Measurements from ENCODE around the gene ALDH3A2. TPM values are rescaled to one million over a fixed set of nuclear protein-coding genes. Genes with fewer than 3 reads are reported as not detected.

Gene ALDH3A2
- total and polyA plus RNA-seq, 3 experiments from 2014 or later: 21.7 to 26.3 (median 24.7) TPM

- Histone ChIP-seq H3K27me3 (ENCODE audit: insufficient read depth, low read length, poor library complexity, severe bottlenecking) (no peaks in the 10 kb centered on the region), H3K4me3 (ENCODE audit: low read length) (no peak overlapping the region), H3K36me3 (ENCODE audit: insufficient read depth, low read length) (no peaks in the 10 kb centered on the region), H3K27ac (ENCODE audit: low read depth, low read length) (no peak overlapping the region), H3K4me1 (ENCODE audit: insufficient read depth, low read length) (no peaks in the 10 kb centered on the region), H3K9me3 (ENCODE audit: low read length) (no peaks in the 10 kb centered on the region)
- ChIA-PET POLR2A (no interaction called here), CTCF (interaction anchor here (1.5 kb wide), 1 partner anchor 26 kb away, joined by 3 read pairs; no protein-coding TSS in a partner anchor)
- Mint-ChIP-seq H3K4me3 (no peak overlapping the region), H3K27me3 (no peaks in the 10 kb centered on the region), H3K36me3 (no peaks in the 10 kb centered on the region), H3K27ac (no peak overlapping the region), H3K4me1 (no peaks in the 10 kb centered on the region), H3K9me3 (no peaks in the 10 kb centered on the region)
- no peak for DNase-seq
These were observed 61.3 kb downstream of the ALDH3A2 start for GRCh38 chr17:19709841-19710240.

- Histone ChIP-seq H3K27me3 (ENCODE audit: insufficient read depth, low read length, poor library complexity, severe bottlenecking) (no peaks in the 10 kb centered on the region), H3K9me3 (ENCODE audit: low read length) (no peaks in the 10 kb centered on the region), H3K27ac (ENCODE audit: low read depth, low read length) (no peak overlapping the region), H3K4me3 (ENCODE audit: low read length) (no peak overlapping the region), H3K4me1 (ENCODE audit: insufficient read depth, low read length) (no peaks in the 10 kb centered on the region), H3K36me3 (ENCODE audit: insufficient read depth, low read length) (no peaks in the 10 kb centered on the region)
- Mint-ChIP-seq H3K27ac (no peak overlapping the region), H3K4me3 (no peak overlapping the region), H3K36me3 (no peaks in the 10 kb centered on the region), H3K4me1 (no peaks in the 10 kb centered on the region), H3K9me3 (no peaks in the 10 kb centered on the region), H3K27me3 (no peaks in the 10 kb centered on the region)
- ChIA-PET POLR2A (no interaction called here), CTCF (no interaction called here)
- DNase-seq: no peak
These were observed 64.0 kb downstream of the ALDH3A2 start for GRCh38 chr17:19712436-19713004.

GRCh38 chr17:19713462-19713861 is 64.9 kb downstream of the ALDH3A2 start:
- no peaks in the 10 kb centered on the region for H3K9me3 ChIP-seq (ENCODE audit: low read length)
- ChIA-PET POLR2A (no interaction called here), CTCF (no interaction called here)
- H3K36me3 Mint-ChIP-seq: no peaks in the 10 kb centered on the region
- no peaks in the 10 kb centered on the region for H3K9me3 Mint-ChIP-seq
- H3K27ac Mint-ChIP-seq: no peak overlapping the region
- H3K36me3 ChIP-seq (ENCODE audit: insufficient read depth, low read length): no peaks in the 10 kb centered on the region
- H3K4me1 Mint-ChIP-seq: no peaks in the 10 kb centered on the region
- no peak overlapping the region for H3K4me3 ChIP-seq (ENCODE audit: low read length)
- no peak for DNase-seq
- H3K27me3 Mint-ChIP-seq: no peaks in the 10 kb centered on the region
- no peaks in the 10 kb centered on the region for H3K27me3 ChIP-seq (ENCODE audit: insufficient read depth, low read length, poor library complexity, severe bottlenecking)
- H3K27ac ChIP-seq (ENCODE audit: low read depth, low read length): no peak overlapping the region
- no peaks in the 10 kb centered on the region for H3K4me1 ChIP-seq (ENCODE audit: insufficient read depth, low read length)
- no peak overlapping the region for H3K4me3 Mint-ChIP-seq

GRCh38 chr17:19713901-19714361 is 65.4 kb downstream of the ALDH3A2 start:
- POLR2A ChIA-PET: no interaction called here
- no peaks in the 10 kb centered on the region for H3K36me3 ChIP-seq (ENCODE audit: insufficient read depth, low read length)
- H3K4me1 ChIP-seq (ENCODE audit: insufficient read depth, low read length): no peaks in the 10 kb centered on the region
- Mint-ChIP-seq H3K9me3 (no peaks in the 10 kb centered on the region), H3K27ac (no peak overlapping the region), H3K4me3 (no peak overlapping the region), H3K27me3 (no peaks in the 10 kb centered on the region), H3K4me1 (no peaks in the 10 kb centered on the region), H3K36me3 (no peaks in the 10 kb centered on the region)
- no peak for DNase-seq
- no peak overlapping the region for H3K27ac ChIP-seq (ENCODE audit: low read depth, low read length)
- H3K9me3 ChIP-seq (ENCODE audit: low read length): no peaks in the 10 kb centered on the region
- H3K4me3 ChIP-seq (ENCODE audit: low read length): no peak overlapping the region
- CTCF ChIA-PET: no interaction called here
- H3K27me3 ChIP-seq (ENCODE audit: insufficient read depth, low read length, poor library complexity, severe bottlenecking): no peaks in the 10 kb centered on the region

- Mint-ChIP-seq H3K4me3 (no peak overlapping the region), H3K36me3 (no peaks in the 10 kb centered on the region), H3K4me1 (no peaks in the 10 kb centered on the region), H3K27ac (no peak overlapping the region), H3K9me3 (no peaks in the 10 kb centered on the region), H3K27me3 (peaks cover 0 to 2% of the 10 kb centered on the region in 2 donors)
- POLR2A ChIA-PET: no interaction called here
- Histone ChIP-seq H3K9me3 (ENCODE audit: low read length) (no peaks in the 10 kb centered on the region), H3K36me3 (ENCODE audit: insufficient read depth, low read length) (no peaks in the 10 kb centered on the region), H3K4me1 (ENCODE audit: insufficient read depth, low read length) (no peaks in the 10 kb centered on the region), H3K4me3 (ENCODE audit: low read length) (no peak overlapping the region), H3K27ac (ENCODE audit: low read depth, low read length) (no peak overlapping the region), H3K27me3 (ENCODE audit: insufficient read depth, low read length, poor library complexity, severe bottlenecking) (no peaks in the 10 kb centered on the region)
- DNase-seq: no peak
- CTCF ChIA-PET: no interaction called here
These were observed 66.2 kb downstream of the ALDH3A2 start for GRCh38 chr17:19714542-19715411.

GRCh38 chr17:19716108-19717030 is 67.8 kb downstream of the ALDH3A2 start, which contains the start of gene SLC47A2:
SLC47A2 (minus strand) TSS chr17:19716584; CDS start chr17:19716555, 29 bp downstream.
- H3K4me3 ChIP-seq (ENCODE audit: low read length): no peak within 1 kb of the TSS
- H3K9me3 ChIP-seq (ENCODE audit: low read length): no peaks in the 10 kb centered on the region
- H3K27me3 Mint-ChIP-seq: peaks cover 3 to 7% of the 10 kb centered on the region in 2 donors
- H3K4me1 Mint-ChIP-seq: no peaks in the 10 kb centered on the region
- H3K36me3 ChIP-seq (ENCODE audit: insufficient read depth, low read length): no peaks in the 10 kb centered on the region
- DNase-seq: no peak
- H3K27ac Mint-ChIP-seq: no peak within 1 kb of the TSS
- H3K36me3 Mint-ChIP-seq: no peaks in the 10 kb centered on the region
- H3K9me3 Mint-ChIP-seq: no peaks in the 10 kb centered on the region
- no peak within 1 kb of the TSS for H3K27ac ChIP-seq (ENCODE audit: low read depth, low read length)
- H3K4me1 ChIP-seq (ENCODE audit: insufficient read depth, low read length): no peaks in the 10 kb centered on the region
- no peak within 1 kb of the TSS for H3K4me3 Mint-ChIP-seq
- H3K27me3 ChIP-seq (ENCODE audit: insufficient read depth, low read length, poor library complexity, severe bottlenecking): no peaks in the 10 kb centered on the region
- ChIA-PET POLR2A (no interaction called here), CTCF (no interaction called here)

GRCh38 chr17:19717031-19717360 is 68.4 kb downstream of the ALDH3A2 start:
- Histone ChIP-seq H3K27ac (ENCODE audit: low read depth, low read length) (no peak overlapping the region), H3K4me1 (ENCODE audit: insufficient read depth, low read length) (no peaks in the 10 kb centered on the region), H3K36me3 (ENCODE audit: insufficient read depth, low read length) (no peaks in the 10 kb centered on the region), H3K4me3 (ENCODE audit: low read length) (no peak overlapping the region), H3K9me3 (ENCODE audit: low read length) (no peaks in the 10 kb centered on the region), H3K27me3 (ENCODE audit: insufficient read depth, low read length, poor library complexity, severe bottlenecking) (no peaks in the 10 kb centered on the region)
- CTCF ChIA-PET: no interaction called here
- no peak overlapping the region for H3K4me3 Mint-ChIP-seq
- POLR2A ChIA-PET: no interaction called here
- no peaks in the 10 kb centered on the region for H3K4me1 Mint-ChIP-seq
- H3K27ac Mint-ChIP-seq: no peak overlapping the region
- peaks cover 3 to 8% of the 10 kb centered on the region in 2 donors for H3K27me3 Mint-ChIP-seq
- no peaks in the 10 kb centered on the region for H3K9me3 Mint-ChIP-seq
- DNase-seq: no peak
- no peaks in the 10 kb centered on the region for H3K36me3 Mint-ChIP-seq

- Histone ChIP-seq H3K4me3 (ENCODE audit: low read length) (no peak overlapping the region), H3K27me3 (ENCODE audit: insufficient read depth, low read length, poor library complexity, severe bottlenecking) (no peaks in the 10 kb centered on the region), H3K9me3 (ENCODE audit: low read length) (no peaks in the 10 kb centered on the region), H3K4me1 (ENCODE audit: insufficient read depth, low read length) (no peaks in the 10 kb centered on the region), H3K36me3 (ENCODE audit: insufficient read depth, low read length) (no peaks in the 10 kb centered on the region), H3K27ac (ENCODE audit: low read depth, low read length) (no peak overlapping the region)
- Mint-ChIP-seq H3K4me3 (no peak overlapping the region), H3K4me1 (no peaks in the 10 kb centered on the region), H3K36me3 (no peaks in the 10 kb centered on the region), H3K27me3 (peaks cover 3 to 8% of the 10 kb centered on the region in 2 donors), H3K9me3 (no peaks in the 10 kb centered on the region), H3K27ac (no peak overlapping the region)
- no peak for DNase-seq
- ChIA-PET CTCF (no interaction called here), POLR2A (no interaction called here)
These were observed 68.9 kb downstream of the ALDH3A2 start for GRCh38 chr17:19717411-19717908.
